GM19023 (cell line): ENCODE results near the gene LMOD3.

Experiments
- ATAC-seq: cut with Tn5 transposase; IDR thresholded peaks from one replicate; pipeline ENCODE4 v1.9.1; 2021; ENCODE audit warnings: mild to moderate bottlenecking, moderate library complexity; ENCODE audit not compliant: unreplicated experiment

Gene LMOD3

DNA sequence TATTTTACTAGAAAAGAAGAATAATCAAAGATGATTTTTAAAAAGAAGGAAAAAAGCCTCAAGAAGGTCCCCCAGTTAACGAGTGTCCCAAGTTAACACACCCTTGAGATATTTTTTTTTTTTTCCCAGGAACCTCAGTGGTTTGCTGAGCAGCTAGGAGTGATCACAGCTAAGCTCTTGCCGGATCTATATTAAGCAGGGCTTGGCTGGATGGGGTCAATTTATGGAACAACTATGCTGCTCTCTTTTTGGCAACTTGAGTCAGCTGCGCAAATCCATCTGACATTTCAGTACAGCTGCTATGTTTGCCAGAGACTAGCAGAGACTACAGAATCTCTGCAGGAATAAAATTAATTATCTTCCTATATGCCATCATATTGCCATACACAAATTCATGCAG lies at the start of gene LMOD3:
Gene LMOD3, minus strand, starts transcription at position 193 of the 400 bp plus-strand sequence. CDS start 209 bp downstream, outside the sequence.
- ATAC-seq = no peak

GRCh38 chr3:69172058-69172457 lies 49.7 kb upstream of the LMOD3 start:
- ATAC-seq = no peak

- ATAC-seq = no peak
Observed at GRCh38 chr3:69166446-69166845, 44.1 kb upstream of the LMOD3 start.

- ATAC-seq = no peak
Observed at GRCh38 chr3:69165744-69166143, 43.3 kb upstream of the LMOD3 start.

DNA sequence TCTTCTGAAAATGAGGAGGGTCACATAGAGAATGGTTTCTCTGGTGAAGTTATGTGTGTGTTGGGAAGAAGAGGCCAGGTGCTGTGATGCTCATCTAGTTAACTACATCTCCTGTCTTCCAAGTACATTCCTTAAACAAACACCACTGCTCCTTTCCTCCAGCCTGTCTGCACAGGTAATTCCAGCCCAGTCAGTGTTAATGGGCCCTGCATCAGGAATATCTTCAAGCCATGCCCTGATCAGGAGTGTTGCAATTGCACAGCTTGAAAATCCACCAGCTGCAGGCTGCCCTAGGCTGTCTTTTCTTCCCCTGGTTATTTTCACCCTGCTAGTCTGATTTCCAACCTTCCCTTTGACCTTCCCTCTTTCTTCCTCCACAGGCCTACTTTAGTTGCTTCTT lies 41.9 kb upstream of the LMOD3 start:
- ATAC-seq = no peak

DNA sequence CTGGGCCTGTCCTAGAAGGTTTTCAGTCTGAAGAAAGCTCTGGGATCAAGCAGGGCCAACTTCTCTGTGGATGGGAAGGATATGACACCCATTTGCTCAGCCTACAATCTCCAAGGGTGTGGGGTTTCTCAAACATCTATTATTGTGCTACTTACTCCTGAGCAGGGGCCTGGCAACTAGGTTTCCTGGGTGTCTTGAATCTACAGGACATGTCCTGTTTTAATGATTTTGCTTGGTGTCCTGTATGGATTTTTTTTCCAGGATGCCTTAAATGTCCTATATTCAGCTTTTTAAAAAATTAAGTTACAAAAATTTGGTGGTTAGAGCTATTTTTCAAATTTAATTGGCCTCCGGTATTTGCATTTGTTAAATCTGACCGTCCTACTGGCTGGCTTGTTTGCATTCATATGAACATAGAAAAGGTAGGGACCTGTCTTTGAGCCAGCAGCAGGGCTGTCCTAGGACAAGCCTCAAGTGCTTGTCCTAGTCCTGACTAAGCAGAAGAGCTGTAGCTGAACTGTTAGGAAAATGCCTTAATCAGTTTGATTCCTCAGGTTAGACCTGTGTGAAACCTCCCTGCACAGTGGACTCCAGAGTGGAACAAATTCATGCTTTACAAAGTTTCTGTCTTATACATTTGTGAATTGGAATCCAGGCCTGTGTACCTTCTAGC lies 40.0 kb upstream of the LMOD3 start:
- ATAC-seq = no peak

DNA sequence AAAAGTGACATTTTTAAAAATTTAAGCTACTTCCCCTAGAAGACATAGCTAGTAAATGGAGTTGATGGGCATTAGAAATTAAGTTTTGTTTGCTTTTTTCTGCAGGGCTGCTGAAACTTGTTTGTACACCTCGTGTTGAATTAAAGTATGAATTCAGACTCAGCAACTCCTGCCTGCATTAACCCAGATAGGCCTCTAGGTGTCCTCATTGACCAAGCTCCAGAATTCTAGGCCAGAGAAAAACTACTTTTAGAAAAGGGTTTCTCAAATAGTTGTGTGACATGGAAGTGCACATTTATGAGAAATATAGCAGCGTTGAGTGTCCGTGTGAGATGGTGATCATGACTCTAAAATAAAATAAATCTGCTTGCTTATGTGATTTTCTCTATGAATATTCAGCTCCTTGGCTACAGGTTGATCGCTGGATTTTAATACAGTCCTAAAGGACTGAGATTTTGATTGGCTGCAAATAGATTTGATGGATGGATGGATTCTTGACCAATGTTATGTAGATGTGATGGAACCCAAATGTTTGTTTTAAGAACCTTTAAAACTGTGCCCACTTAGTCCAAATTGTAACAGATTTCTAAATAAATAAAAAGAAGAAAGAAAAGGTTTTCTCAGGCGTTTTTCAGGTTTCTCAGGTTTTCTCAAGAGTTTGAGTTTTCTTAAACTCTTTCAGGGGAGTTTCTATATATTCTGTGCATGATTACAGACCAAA lies 39.4 kb upstream of the LMOD3 start:
- no peak for ATAC-seq

GRCh38 chr3:69160525-69160924 lies 38.1 kb upstream of the LMOD3 start:
- no peak for ATAC-seq

- no peak for ATAC-seq
Observed at GRCh38 chr3:69160107-69160506, 37.7 kb upstream of the LMOD3 start.

DNA sequence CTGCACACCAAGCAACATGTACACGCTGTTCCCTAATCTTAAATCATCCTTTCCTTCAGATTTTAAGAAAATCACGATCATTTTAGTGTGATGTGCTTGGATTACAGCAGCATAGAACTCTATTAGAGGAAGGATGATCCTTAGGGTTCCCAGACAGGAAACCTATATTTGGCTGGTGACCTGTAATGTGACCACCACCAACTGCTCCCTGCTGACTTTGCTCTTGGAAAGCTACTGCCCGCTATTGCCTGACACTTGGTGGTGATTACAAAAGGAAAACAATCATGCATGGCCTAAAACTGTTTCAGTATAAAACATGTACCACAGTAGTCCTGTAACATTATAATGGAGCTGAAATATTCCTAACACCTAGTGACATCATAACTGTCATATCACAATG lies 27.2 kb upstream of the LMOD3 start:
- ATAC-seq = no peak

- ATAC-seq = no peak
Observed at GRCh38 chr3:69145688-69146087, 23.3 kb upstream of the LMOD3 start.

- ATAC-seq = no peak
Observed at GRCh38 chr3:69144631-69145245, 22.3 kb upstream of the LMOD3 start.

GRCh38 chr3:69143612-69144011 lies 21.2 kb upstream of the LMOD3 start:
- no peak for ATAC-seq

DNA sequence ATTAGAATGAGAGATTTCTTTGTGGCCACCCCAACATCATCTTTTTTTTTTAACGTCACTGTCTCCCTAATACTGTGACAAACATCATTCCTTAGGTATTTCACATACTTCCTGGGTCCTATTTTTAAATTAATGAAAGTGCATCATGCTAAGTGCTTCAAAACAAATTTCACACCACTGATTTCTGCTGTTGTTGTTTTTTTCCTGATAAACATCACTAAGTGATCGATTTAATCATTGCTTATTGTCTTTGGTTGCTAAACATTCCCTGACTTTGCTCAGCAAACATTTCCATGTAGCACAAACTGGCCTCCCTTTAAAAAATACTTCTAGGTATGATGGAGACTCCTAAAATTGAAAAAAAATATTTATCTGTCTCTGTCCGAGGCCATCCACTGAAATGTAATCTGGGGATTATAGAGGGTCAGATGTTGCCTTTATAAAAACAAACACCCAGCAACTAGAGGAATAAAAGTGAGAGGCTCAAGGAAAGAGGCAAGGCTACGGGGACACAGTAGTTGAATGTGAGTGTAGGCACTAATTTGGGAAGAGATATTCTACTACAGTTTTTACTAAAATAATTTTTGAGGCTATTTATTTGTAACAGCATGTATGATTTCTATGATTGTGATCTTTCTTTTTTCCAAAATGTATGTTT lies 20.5 kb upstream of the LMOD3 start:
- ATAC-seq = no peak

GRCh38 chr3:69142090-69142489 lies 19.7 kb upstream of the LMOD3 start:
- ATAC-seq = no peak

DNA sequence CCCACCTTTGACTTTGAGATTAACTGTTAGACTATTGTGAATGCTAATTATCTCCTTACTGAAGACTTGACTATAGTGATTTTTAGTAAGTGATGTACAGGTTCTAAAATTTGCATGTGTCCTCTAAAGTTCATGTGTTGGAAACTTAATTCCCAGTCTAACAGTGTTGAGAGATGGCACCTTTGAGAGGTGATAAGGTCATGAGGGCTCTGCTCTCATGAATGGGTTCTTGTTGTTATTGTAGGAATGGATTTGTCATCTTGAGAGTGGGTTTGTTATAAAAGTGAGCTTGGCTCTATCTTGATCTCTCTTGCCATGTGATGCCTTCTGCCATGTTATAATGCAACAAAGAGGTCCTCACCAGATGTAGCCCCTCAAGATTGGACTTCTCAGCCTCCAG lies 18.9 kb upstream of the LMOD3 start:
- ATAC-seq = no peak

- ATAC-seq = no peak
Observed at GRCh38 chr3:69137412-69137811, 15.0 kb upstream of the LMOD3 start.

GRCh38 chr3:69137005-69137404 lies 14.6 kb upstream of the LMOD3 start:
- ATAC-seq = no peak

GRCh38 chr3:69130689-69131088 lies 8.3 kb upstream of the LMOD3 start:
- peak; percentile 81 for ATAC-seq

DNA sequence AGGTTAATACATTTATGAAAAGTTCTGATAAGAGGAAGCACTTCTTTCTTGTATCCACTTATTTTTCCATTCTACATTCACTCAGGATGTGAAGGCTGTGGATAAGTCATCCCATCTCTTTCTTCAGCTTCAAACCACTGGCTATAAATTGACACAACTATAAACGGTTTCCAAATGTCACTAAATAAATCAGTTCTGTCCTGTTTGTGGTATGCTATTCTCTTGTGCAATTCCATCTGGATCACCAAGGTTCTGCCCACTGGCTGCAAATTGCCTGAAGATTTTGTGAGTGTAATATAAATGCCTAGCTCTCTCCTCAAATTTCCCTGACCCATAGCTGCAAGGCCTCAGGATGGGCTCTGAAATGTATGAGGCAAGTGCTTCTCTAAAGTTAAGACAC lies 7.1 kb upstream of the LMOD3 start:
- ATAC-seq = no peak

DNA sequence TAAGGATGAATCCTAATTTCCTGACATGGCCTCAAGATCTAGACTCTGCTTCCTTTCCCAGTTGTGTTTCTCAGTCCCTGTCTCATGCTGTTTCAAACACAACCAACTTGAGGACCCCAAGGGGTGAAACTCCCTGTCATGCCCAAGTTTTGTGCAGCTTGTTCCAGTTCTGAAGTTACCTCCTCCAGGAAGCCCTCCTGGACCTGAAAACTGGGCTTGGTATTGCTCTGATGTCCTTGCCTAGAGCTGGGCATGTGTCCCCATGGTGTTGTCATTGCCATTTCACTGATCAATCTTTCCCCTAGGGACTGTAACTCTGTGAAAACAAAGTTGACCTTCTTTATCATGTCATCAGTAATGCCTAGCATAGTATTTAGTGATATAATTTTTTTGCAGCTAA lies 6.1 kb upstream of the LMOD3 start:
- no peak for ATAC-seq

DNA sequence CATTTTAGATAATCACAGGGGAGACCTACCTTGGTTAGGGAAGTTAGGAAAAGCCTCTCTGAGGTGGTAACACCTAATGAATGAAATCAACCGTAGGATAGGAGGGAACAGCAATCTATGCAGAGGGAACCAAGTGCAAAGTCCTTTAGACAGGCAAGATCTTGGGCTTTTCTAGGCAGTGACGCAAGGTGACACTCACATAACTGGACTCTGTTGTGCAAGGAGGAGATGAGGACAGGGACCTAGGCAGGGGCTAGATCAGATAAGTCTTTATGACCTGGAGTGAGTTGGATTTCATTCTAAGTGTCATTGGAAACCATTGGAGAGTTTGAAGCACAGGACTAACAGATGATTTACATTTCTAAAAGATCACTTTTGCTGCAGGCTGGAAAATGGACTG lies 4.6 kb upstream of the LMOD3 start:
- no peak for ATAC-seq
